ENCODE results near the gene EPB41L4B.

Gene EPB41L4B

GRCh38 chr9:109192732-109193361 is 128.0 kb downstream of the EPB41L4B start:
- Histone ChIP-seq H3K9ac (ENCODE audit: low read depth in 1 of 2, low read length in 2 of 2) (no peak overlapping the region), H3K27me3 (ENCODE audit: control insufficient read depth in 1 of 2, insufficient read depth in 2 of 2, low read length in 2 of 2) (no peaks in the 10 kb centered on the region), H3K4me1 (ENCODE audit: control insufficient read depth in 1 of 2, insufficient read depth in 2 of 2, low read length in 2 of 2) (no peaks in the 10 kb centered on the region), H3K27ac (ENCODE audit: low read depth, low read length) (no peak overlapping the region), H3K4me3 (ENCODE audit: low read depth in 1 of 2, low read length in 2 of 2) (no peak overlapping the region), H3K36me3 (ENCODE audit: control insufficient read depth in 1 of 2, insufficient read depth in 2 of 2, low read length in 2 of 2) (no peaks in the 10 kb centered on the region), H3K9me3 (ENCODE audit: control insufficient read depth in 1 of 2, low read length in 2 of 2) (no peaks in the 10 kb centered on the region)

DNA sequence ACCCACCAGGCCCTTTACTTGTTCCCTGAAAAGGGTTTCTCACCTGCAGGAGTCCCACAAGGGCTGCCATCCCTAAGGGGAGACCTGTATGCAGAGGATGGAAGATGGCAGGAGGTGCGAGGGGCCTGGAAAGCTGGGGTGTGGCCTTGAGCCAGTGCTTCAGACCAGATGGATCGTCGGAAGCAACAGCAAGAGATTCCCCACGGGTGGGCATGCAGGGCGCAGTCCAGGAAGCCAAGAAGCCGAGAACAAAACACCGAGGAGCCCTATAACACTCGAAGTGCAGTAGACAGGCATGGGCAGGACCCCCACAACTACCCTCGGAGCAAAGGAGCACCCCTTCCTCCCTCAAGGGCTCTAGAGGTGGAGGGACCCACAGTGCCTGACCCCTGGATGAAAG is 129.1 kb downstream of the EPB41L4B start:
- no peak overlapping the region for H3K4me3 ChIP-seq (ENCODE audit: low read depth in 1 of 2, low read length in 2 of 2)
- no peaks in the 10 kb centered on the region for H3K27me3 ChIP-seq (ENCODE audit: control insufficient read depth in 1 of 2, insufficient read depth in 2 of 2, low read length in 2 of 2)
- no peaks in the 10 kb centered on the region for H3K9me3 ChIP-seq (ENCODE audit: control insufficient read depth in 1 of 2, low read length in 2 of 2)
- H3K27ac ChIP-seq (ENCODE audit: low read depth, low read length) = no peak overlapping the region
- no peaks in the 10 kb centered on the region for H3K36me3 ChIP-seq (ENCODE audit: control insufficient read depth in 1 of 2, insufficient read depth in 2 of 2, low read length in 2 of 2)
- no peaks in the 10 kb centered on the region for H3K4me1 ChIP-seq (ENCODE audit: control insufficient read depth in 1 of 2, insufficient read depth in 2 of 2, low read length in 2 of 2)
- no peak overlapping the region for H3K9ac ChIP-seq (ENCODE audit: low read depth in 1 of 2, low read length in 2 of 2)

GRCh38 chr9:109190151-109190550 is 130.7 kb downstream of the EPB41L4B start:
- Histone ChIP-seq H3K27ac (ENCODE audit: low read depth, low read length) (no peak overlapping the region), H3K9ac (ENCODE audit: low read depth in 1 of 2, low read length in 2 of 2) (no peak overlapping the region), H3K9me3 (ENCODE audit: control insufficient read depth in 1 of 2, low read length in 2 of 2) (no peaks in the 10 kb centered on the region), H3K27me3 (ENCODE audit: control insufficient read depth in 1 of 2, insufficient read depth in 2 of 2, low read length in 2 of 2) (no peaks in the 10 kb centered on the region), H3K4me3 (ENCODE audit: low read depth in 1 of 2, low read length in 2 of 2) (no peak overlapping the region), H3K36me3 (ENCODE audit: control insufficient read depth in 1 of 2, insufficient read depth in 2 of 2, low read length in 2 of 2) (no peaks in the 10 kb centered on the region), H3K4me1 (ENCODE audit: control insufficient read depth in 1 of 2, insufficient read depth in 2 of 2, low read length in 2 of 2) (no peaks in the 10 kb centered on the region)

GRCh38 chr9:109186857-109187520 is 133.9 kb downstream of the EPB41L4B start:
- Histone ChIP-seq H3K36me3 (ENCODE audit: control insufficient read depth in 1 of 2, insufficient read depth in 2 of 2, low read length in 2 of 2) (no peaks in the 10 kb centered on the region), H3K9ac (ENCODE audit: low read depth in 1 of 2, low read length in 2 of 2) (no peak overlapping the region), H3K4me1 (ENCODE audit: control insufficient read depth in 1 of 2, insufficient read depth in 2 of 2, low read length in 2 of 2) (no peaks in the 10 kb centered on the region)

GRCh38 chr9:109182940-109183798 is 137.7 kb downstream of the EPB41L4B start:
- no peaks in the 10 kb centered on the region for H3K4me1 ChIP-seq (ENCODE audit: control insufficient read depth in 1 of 2, insufficient read depth in 2 of 2, low read length in 2 of 2)

More at GRCh38 chr9:109186857-109187520, 133.9 kb downstream of the EPB41L4B start:
- no peaks in the 10 kb centered on the region for H3K27me3 ChIP-seq (ENCODE audit: control insufficient read depth in 1 of 2, insufficient read depth in 2 of 2, low read length in 2 of 2)
- no peak overlapping the region for H3K27ac ChIP-seq (ENCODE audit: low read depth, low read length)
- no peak overlapping the region for H3K4me3 ChIP-seq (ENCODE audit: low read depth in 1 of 2, low read length in 2 of 2)
- no peaks in the 10 kb centered on the region for H3K9me3 ChIP-seq (ENCODE audit: control insufficient read depth in 1 of 2, low read length in 2 of 2)

GRCh38 chr9:109182550-109182939 is 138.3 kb downstream of the EPB41L4B start:
- Histone ChIP-seq H3K27ac (ENCODE audit: low read depth, low read length) (no peak overlapping the region), H3K4me1 (ENCODE audit: control insufficient read depth in 1 of 2, insufficient read depth in 2 of 2, low read length in 2 of 2) (no peaks in the 10 kb centered on the region), H3K9ac (ENCODE audit: low read depth in 1 of 2, low read length in 2 of 2) (no peak overlapping the region), H3K36me3 (ENCODE audit: control insufficient read depth in 1 of 2, insufficient read depth in 2 of 2, low read length in 2 of 2) (no peaks in the 10 kb centered on the region), H3K27me3 (ENCODE audit: control insufficient read depth in 1 of 2, insufficient read depth in 2 of 2, low read length in 2 of 2) (no peaks in the 10 kb centered on the region), H3K9me3 (ENCODE audit: control insufficient read depth in 1 of 2, low read length in 2 of 2) (no peaks in the 10 kb centered on the region), H3K4me3 (ENCODE audit: low read depth in 1 of 2, low read length in 2 of 2) (no peak overlapping the region)

More at GRCh38 chr9:109182940-109183798, 137.7 kb downstream of the EPB41L4B start:
- Histone ChIP-seq H3K9me3 (ENCODE audit: control insufficient read depth in 1 of 2, low read length in 2 of 2) (no peaks in the 10 kb centered on the region), H3K36me3 (ENCODE audit: control insufficient read depth in 1 of 2, insufficient read depth in 2 of 2, low read length in 2 of 2) (no peaks in the 10 kb centered on the region), H3K27me3 (ENCODE audit: control insufficient read depth in 1 of 2, insufficient read depth in 2 of 2, low read length in 2 of 2) (no peaks in the 10 kb centered on the region), H3K9ac (ENCODE audit: low read depth in 1 of 2, low read length in 2 of 2) (no peak overlapping the region), H3K4me3 (ENCODE audit: low read depth in 1 of 2, low read length in 2 of 2) (no peak overlapping the region), H3K27ac (ENCODE audit: low read depth, low read length) (no peak overlapping the region)

DNA sequence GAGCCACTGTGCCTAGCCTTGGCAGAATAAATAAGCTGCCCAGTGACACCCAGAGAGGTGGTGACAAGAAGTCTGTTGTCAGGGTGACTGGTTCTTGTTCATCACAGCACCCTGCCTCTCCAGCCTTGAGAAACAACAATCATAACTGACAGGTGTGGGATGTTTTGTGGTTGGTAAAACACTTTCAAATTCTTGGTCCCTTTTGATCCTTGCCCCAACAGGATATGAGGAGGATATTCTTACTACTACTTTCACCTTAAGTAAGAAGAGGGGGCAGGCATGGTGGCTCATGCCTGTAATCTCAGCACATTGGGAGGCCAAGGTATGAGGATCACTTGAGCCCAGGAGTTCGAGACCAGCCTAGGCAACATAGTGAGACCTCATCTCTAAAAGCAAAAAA is 139.6 kb downstream of the EPB41L4B start:
- no peak overlapping the region for H3K9ac ChIP-seq (ENCODE audit: low read depth in 1 of 2, low read length in 2 of 2)
- H3K4me1 ChIP-seq (ENCODE audit: control insufficient read depth in 1 of 2, insufficient read depth in 2 of 2, low read length in 2 of 2) = no peaks in the 10 kb centered on the region
- H3K4me3 ChIP-seq (ENCODE audit: low read depth in 1 of 2, low read length in 2 of 2) = no peak overlapping the region
- no peaks in the 10 kb centered on the region for H3K9me3 ChIP-seq (ENCODE audit: control insufficient read depth in 1 of 2, low read length in 2 of 2)
- H3K27me3 ChIP-seq (ENCODE audit: control insufficient read depth in 1 of 2, insufficient read depth in 2 of 2, low read length in 2 of 2) = no peaks in the 10 kb centered on the region
- no peaks in the 10 kb centered on the region for H3K36me3 ChIP-seq (ENCODE audit: control insufficient read depth in 1 of 2, insufficient read depth in 2 of 2, low read length in 2 of 2)
- no peak overlapping the region for H3K27ac ChIP-seq (ENCODE audit: low read depth, low read length)

DNA sequence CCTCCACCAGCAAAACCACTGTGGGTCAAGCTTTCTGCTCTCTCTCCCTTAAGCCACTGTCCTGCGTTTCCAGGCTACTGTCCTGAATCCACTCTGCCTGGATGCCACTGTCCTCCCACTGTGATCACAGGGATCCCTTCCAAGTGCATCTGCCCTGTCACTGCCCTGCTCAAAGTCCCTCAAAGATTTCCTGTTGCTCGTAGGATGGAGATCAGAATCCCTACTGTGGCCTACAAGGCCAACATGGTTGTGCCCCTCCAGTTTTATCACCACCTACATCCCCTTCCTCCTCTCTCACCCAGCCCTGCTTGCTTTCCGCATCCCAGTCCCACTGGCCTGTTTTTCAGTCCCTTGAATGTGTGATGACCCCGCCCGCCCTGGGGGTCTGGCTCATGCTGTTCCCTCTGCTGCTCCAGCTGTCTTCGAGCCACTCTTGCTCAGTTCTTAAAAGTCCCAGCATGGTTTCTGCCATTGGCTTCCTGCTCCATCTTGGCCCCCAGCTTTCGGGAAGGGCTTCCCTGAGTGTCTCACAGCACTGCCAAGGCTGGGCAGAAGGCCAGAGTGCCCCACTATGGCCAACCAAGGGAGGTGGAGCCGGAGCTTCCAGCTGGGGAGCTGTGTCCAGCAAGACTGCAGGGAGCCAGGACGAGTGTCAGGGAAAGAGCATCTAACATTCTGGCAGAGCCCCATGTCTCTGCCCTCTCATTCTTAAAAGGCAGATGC is 140.9 kb downstream of the EPB41L4B start:
- no peak overlapping the region for H3K4me3 ChIP-seq (ENCODE audit: low read depth in 1 of 2, low read length in 2 of 2)
- no peaks in the 10 kb centered on the region for H3K27me3 ChIP-seq (ENCODE audit: control insufficient read depth in 1 of 2, insufficient read depth in 2 of 2, low read length in 2 of 2)
- no peaks in the 10 kb centered on the region for H3K9me3 ChIP-seq (ENCODE audit: control insufficient read depth in 1 of 2, low read length in 2 of 2)
- no peak overlapping the region for H3K27ac ChIP-seq (ENCODE audit: low read depth, low read length)
- no peak overlapping the region for H3K9ac ChIP-seq (ENCODE audit: low read depth in 1 of 2, low read length in 2 of 2)
- H3K4me1 ChIP-seq (ENCODE audit: control insufficient read depth in 1 of 2, insufficient read depth in 2 of 2, low read length in 2 of 2) = no peaks in the 10 kb centered on the region
- no peaks in the 10 kb centered on the region for H3K36me3 ChIP-seq (ENCODE audit: control insufficient read depth in 1 of 2, insufficient read depth in 2 of 2, low read length in 2 of 2)

DNA sequence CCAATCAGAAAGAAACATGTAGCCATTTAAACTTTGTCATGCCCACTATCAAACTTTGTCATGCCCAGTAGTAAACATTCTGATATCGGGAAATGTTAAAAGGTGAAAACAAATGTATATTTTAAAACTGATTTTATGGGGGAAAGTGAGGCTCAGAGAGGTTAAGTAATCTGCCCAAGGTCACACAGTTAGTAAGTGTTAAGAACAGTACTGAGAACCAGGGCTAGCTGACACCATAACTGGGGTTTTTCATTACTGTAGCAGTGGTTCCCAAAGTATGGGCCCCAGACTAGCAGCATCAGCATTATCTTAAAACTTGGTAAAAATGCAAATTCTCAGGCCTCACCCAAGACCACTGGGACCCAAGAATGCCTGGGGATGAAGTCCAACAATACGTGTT is 143.9 kb downstream of the EPB41L4B start:
- H3K4me3 ChIP-seq (ENCODE audit: low read depth in 1 of 2, low read length in 2 of 2) = no peak overlapping the region
- no peak overlapping the region for H3K27ac ChIP-seq (ENCODE audit: low read depth, low read length)
- H3K27me3 ChIP-seq (ENCODE audit: control insufficient read depth in 1 of 2, insufficient read depth in 2 of 2, low read length in 2 of 2) = no peaks in the 10 kb centered on the region
- H3K9ac ChIP-seq (ENCODE audit: low read depth in 1 of 2, low read length in 2 of 2) = no peak overlapping the region
- no peaks in the 10 kb centered on the region for H3K4me1 ChIP-seq (ENCODE audit: control insufficient read depth in 1 of 2, insufficient read depth in 2 of 2, low read length in 2 of 2)
- no peaks in the 10 kb centered on the region for H3K36me3 ChIP-seq (ENCODE audit: control insufficient read depth in 1 of 2, insufficient read depth in 2 of 2, low read length in 2 of 2)
- no peaks in the 10 kb centered on the region for H3K9me3 ChIP-seq (ENCODE audit: control insufficient read depth in 1 of 2, low read length in 2 of 2)

Data from duodenal mucosa (tissue), 2 donors.